Left renal cortex interstitium (tissue), 4 donors: ENCODE results near the gene GRHL1. TPM values are rescaled to one million over a fixed set of nuclear protein-coding genes. Genes with fewer than 3 reads are reported as not detected.

Experiments
- DNase-seq, 4 donors: peaks; one replicate each; pipeline ENCODE4 v3.0.0-alpha.2; 2013; ENCODE audit warnings: low read depth in 4 of 4, low spot score in 2 of 4, missing footprints in 1 of 4
- polyA plus RNA-seq, 4 donors: library from polyadenylated mRNA; unstranded; fragments of 120-200 nt; gene quantifications; one replicate each; pipeline ENCODE4 v1.2.1, GENCODE V29; 2013; ENCODE audit not compliant: insufficient read length in 4 of 4

GRHL1 gene
- polyA plus RNA-seq, 4 donors: 3.7 to 7.3 (median 5.9) TPM

GRCh38 chr2:9971105-9971818 lies 19.8 kb downstream of the GRHL1 start:
- no peak for DNase-seq

- DNase-seq: no peak
Measured at GRCh38 chr2:9971890-9972289, 20.4 kb downstream of the GRHL1 start.

GRCh38 chr2:9972621-9973479 lies 21.4 kb downstream of the GRHL1 start:
- no peak for DNase-seq

GRCh38 chr2:9973690-9974089 lies 22.2 kb downstream of the GRHL1 start:
- DNase-seq: no peak

- no peak for DNase-seq
Measured at GRCh38 chr2:9974343-9974742, 22.9 kb downstream of the GRHL1 start.

- no peak for DNase-seq
Measured at GRCh38 chr2:9975328-9975727, 23.8 kb downstream of the GRHL1 start.

GRCh38 chr2:9975805-9976447 lies 24.4 kb downstream of the GRHL1 start:
- DNase-seq: no peak

- DNase-seq: no peak
Measured at GRCh38 chr2:9979977-9980376, 28.5 kb downstream of the GRHL1 start.

GRCh38 chr2:9980520-9980919 lies 29.0 kb downstream of the GRHL1 start:
- DNase-seq: no peak

GRCh38 chr2:9981655-9982054 lies 30.2 kb downstream of the GRHL1 start:
- DNase-seq: no peak

- DNase-seq: no peak
Measured at GRCh38 chr2:9982248-9982647, 30.8 kb downstream of the GRHL1 start.

GRCh38 chr2:9982891-9983290 lies 31.4 kb downstream of the GRHL1 start:
- DNase-seq: no peak

- DNase-seq: no peak
Measured at GRCh38 chr2:9983401-9984216, 32.1 kb downstream of the GRHL1 start.

GRCh38 chr2:9984217-9984739 lies 32.8 kb downstream of the GRHL1 start:
- no peak for DNase-seq

- no peak for DNase-seq
Measured at GRCh38 chr2:9984871-9985480, 33.5 kb downstream of the GRHL1 start.

- DNase-seq: no peak
Measured at GRCh38 chr2:9985531-9986328, 34.2 kb downstream of the GRHL1 start.

GRCh38 chr2:9988320-9988719 lies 36.8 kb downstream of the GRHL1 start:
- DNase-seq: no peak

GRCh38 chr2:9990736-9991135 lies 39.2 kb downstream of the GRHL1 start:
- DNase-seq: no peak

- no peak for DNase-seq
Measured at GRCh38 chr2:9991221-9991620, 39.7 kb downstream of the GRHL1 start.
